ENCODE measurements around the gene HMCN2. TPM values are rescaled to one million over a fixed set of nuclear protein-coding genes. Genes with fewer than 3 reads are reported as not detected.

HMCN2 gene
- total and polyA plus RNA-seq, 2 experiments from 2014 or later: not detected

DNA sequence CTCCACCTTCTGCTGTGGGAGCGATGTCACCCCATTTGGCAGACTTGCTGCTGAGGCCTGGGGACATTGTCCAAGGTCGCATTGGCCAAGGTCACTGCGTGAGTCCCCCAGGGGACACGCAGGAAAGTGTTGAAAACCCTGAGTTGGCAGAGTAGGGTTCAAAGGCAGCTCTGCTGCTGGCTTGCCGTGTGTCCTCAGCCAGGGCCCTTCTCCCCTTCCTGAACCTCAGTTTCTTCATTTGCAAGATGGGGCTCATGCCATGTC is 193.2 kb downstream of the HMCN2 start:
- Histone ChIP-seq H3K4me1 (ENCODE audit: insufficient read depth) (no peaks in the 10 kb centered on the region), H3K36me3 (ENCODE audit: low read depth) (no peaks in the 10 kb centered on the region), H3K27me3 (replicated peaks; ENCODE audit: insufficient read depth) (no peaks in the 10 kb centered on the region), H3K27ac (no peak overlapping the region), H3K9me2 (ENCODE audit: insufficient read depth) (no peaks in the 10 kb centered on the region), H3F3A (ENCODE audit: insufficient read depth) (no peaks in the 10 kb centered on the region), H4K20me1 (ENCODE audit: insufficient read depth) (no peaks in the 10 kb centered on the region), H3K9me3 (ENCODE audit: low read depth) (no peaks in the 10 kb centered on the region), H3K79me2 (ENCODE audit: insufficient read depth) (no peaks in the 10 kb centered on the region), H3K4me3 (no peak overlapping the region), H3K4me2 (ENCODE audit: unreplicated experiment) (no peak overlapping the region), H3K9ac (no peak overlapping the region), H2AFZ (no peak overlapping the region)
- 91 to 92% methylated on average over 5 of the region's 5 CpGs for WGBS, 2 experiments (ENCODE audit: low coverage in 1 of 2, low lambda C conversion rate in 2 of 2, missing lambda C conversion rate in 2 of 2)
- in situ Hi-C loops (cut with MboI): loop anchor here (10.0 kb wide), 1 partner anchor 226 kb away; no protein-coding TSS in a partner anchor
- DNase-seq: no peak
- TF ChIP-seq EZH2phosphoT487 (IDR thresholded peaks at IDR 0.05; ENCODE audit: insufficient read depth, low read depth): no peak
- TF ChIP-seq EZH2 (IDR thresholded peaks at IDR 0.05; ENCODE audit: insufficient read depth, poor library complexity, severe bottlenecking): no peak

DNA sequence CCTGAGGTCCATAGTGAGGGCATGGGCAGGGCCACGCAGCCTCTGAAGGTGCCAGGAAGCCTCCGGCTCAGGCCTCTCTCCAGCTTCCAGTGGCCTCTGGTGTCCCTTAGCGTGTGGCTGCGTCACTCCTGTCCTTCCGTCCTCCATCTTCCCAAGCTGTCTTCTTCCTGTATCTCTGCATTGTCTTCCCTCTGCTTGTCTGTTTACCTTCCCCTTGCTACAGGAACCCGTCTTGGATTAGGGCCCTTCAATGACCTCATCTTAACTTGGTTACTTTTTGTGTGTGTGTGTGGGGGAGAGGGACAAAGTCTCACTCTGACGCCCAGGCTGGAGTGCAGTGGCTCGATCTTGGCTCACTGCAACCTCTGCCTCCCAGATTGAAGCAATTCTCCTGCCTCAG is 193.6 kb downstream of the HMCN2 start:
- Histone ChIP-seq H3K4me3 (no peak overlapping the region), H3K9me2 (ENCODE audit: insufficient read depth) (no peaks in the 10 kb centered on the region), H3K36me3 (ENCODE audit: low read depth) (no peaks in the 10 kb centered on the region), H3K27me3 (replicated peaks; ENCODE audit: insufficient read depth) (no peaks in the 10 kb centered on the region), H3K4me2 (ENCODE audit: unreplicated experiment) (no peak overlapping the region), H2AFZ (no peak overlapping the region), H3K9ac (no peak overlapping the region), H4K20me1 (ENCODE audit: insufficient read depth) (no peaks in the 10 kb centered on the region), H3K79me2 (ENCODE audit: insufficient read depth) (no peaks in the 10 kb centered on the region), H3F3A (ENCODE audit: insufficient read depth) (no peaks in the 10 kb centered on the region), H3K4me1 (ENCODE audit: insufficient read depth) (no peaks in the 10 kb centered on the region), H3K9me3 (ENCODE audit: low read depth) (no peaks in the 10 kb centered on the region), H3K27ac (no peak overlapping the region)
- DNase-seq: no peak
- TF ChIP-seq EZH2 (IDR thresholded peaks at IDR 0.05; ENCODE audit: insufficient read depth, poor library complexity, severe bottlenecking) (no peak), EZH2phosphoT487 (IDR thresholded peaks at IDR 0.05; ENCODE audit: insufficient read depth, low read depth) (no peak)
- 86% methylated on average over 8 of the region's 8 CpGs for WGBS, 2 experiments (ENCODE audit: low coverage in 1 of 2, low lambda C conversion rate in 2 of 2, missing lambda C conversion rate in 2 of 2)
- in situ Hi-C loops (cut with MboI): loop anchor here (10.0 kb wide), 1 partner anchor 226 kb away; no protein-coding TSS in a partner anchor

DNA sequence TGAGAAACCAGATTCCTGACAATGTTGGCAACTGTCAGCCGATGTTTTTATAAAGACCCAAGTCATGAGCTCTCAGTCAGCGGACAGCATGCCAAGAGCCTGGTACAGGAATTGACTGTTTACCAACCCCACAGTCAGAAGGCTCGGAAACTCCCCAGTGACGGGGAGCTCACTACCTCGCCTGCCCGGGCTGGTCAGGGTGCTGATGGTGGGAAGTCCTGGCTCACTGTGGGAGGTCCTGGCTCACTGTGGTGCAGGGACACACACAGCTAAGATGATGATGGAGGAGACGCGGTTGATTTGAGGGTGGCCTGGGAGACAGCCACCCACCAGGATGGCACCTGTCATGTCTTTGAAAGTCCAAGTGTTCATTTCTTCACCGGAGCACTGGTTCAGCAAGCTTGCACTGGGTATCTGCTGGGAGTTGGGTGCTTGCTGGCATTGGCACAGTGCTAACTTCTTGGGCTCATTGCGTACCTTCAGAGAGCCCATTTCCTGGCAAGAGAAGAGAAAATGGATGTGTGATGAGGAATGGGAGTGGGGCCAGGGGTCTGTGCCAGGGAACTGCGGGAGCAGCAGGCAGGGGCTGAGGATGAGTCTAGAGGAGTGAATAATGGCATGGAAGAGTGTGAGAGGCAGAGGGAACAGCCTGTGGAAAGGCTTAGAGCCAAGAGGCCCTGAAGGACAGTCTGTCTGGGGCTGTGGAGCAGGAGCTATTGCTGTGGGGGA is 194.5 kb downstream of the HMCN2 start:
- in situ Hi-C loops (cut with MboI): loop anchor here (10.0 kb wide), 1 partner anchor 225 kb away; no protein-coding TSS in a partner anchor
- no peak overlapping the region for H3K4me3 ChIP-seq
- no peaks in the 10 kb centered on the region for H3K79me2 ChIP-seq (ENCODE audit: insufficient read depth)
- TF ChIP-seq EZH2 (IDR thresholded peaks at IDR 0.05; ENCODE audit: insufficient read depth, poor library complexity, severe bottlenecking) (no peak), EZH2phosphoT487 (IDR thresholded peaks at IDR 0.05; ENCODE audit: insufficient read depth, low read depth) (no peak)
- H3F3A ChIP-seq (ENCODE audit: insufficient read depth): no peaks in the 10 kb centered on the region
- H4K20me1 ChIP-seq (ENCODE audit: insufficient read depth): no peaks in the 10 kb centered on the region
- no peak overlapping the region for H3K4me2 ChIP-seq (ENCODE audit: unreplicated experiment)
- H2AFZ ChIP-seq: no peak overlapping the region
- H3K36me3 ChIP-seq (ENCODE audit: low read depth): no peaks in the 10 kb centered on the region
- no peaks in the 10 kb centered on the region for H3K4me1 ChIP-seq (ENCODE audit: insufficient read depth)
- H3K27me3 ChIP-seq (replicated peaks; ENCODE audit: insufficient read depth): no peaks in the 10 kb centered on the region
- H3K9me2 ChIP-seq (ENCODE audit: insufficient read depth): no peaks in the 10 kb centered on the region
- H3K9ac ChIP-seq: no peak overlapping the region
- H3K27ac ChIP-seq: no peak overlapping the region
- no peaks in the 10 kb centered on the region for H3K9me3 ChIP-seq (ENCODE audit: low read depth)
- DNase-seq: no peak
- 71% methylated on average over 11 of the region's 11 CpGs for WGBS, 2 experiments (ENCODE audit: low coverage in 1 of 2, low lambda C conversion rate in 2 of 2, missing lambda C conversion rate in 2 of 2)

DNA sequence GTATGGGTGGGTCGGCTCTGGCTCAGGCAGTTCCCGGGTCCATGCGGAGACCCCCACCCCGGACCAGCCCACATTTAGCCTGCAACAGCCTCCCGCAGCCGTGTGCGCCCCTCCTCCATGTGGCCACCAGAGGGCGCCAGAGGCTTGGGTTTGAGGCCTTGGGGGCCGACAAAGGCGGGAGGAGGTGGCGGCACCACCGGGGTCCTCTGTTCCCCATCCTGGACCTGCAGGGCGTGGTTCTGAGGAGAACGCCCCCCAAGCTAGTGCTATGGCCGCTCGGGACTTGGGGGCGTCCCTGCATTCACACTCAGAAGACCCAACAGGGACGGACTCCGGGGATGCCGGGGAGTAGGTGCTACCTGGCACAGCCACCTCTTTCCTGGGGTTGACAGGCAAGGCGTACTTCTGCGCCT is 195.7 kb downstream of the HMCN2 start:
- Histone ChIP-seq H3K4me2 (ENCODE audit: unreplicated experiment) (no peak overlapping the region), H3F3A (ENCODE audit: insufficient read depth) (no peaks in the 10 kb centered on the region), H3K4me1 (ENCODE audit: insufficient read depth) (no peaks in the 10 kb centered on the region), H3K79me2 (ENCODE audit: insufficient read depth) (no peaks in the 10 kb centered on the region), H3K27ac (no peak overlapping the region), H3K36me3 (ENCODE audit: low read depth) (no peaks in the 10 kb centered on the region), H4K20me1 (ENCODE audit: insufficient read depth) (no peaks in the 10 kb centered on the region), H3K27me3 (replicated peaks; ENCODE audit: insufficient read depth) (no peaks in the 10 kb centered on the region), H2AFZ (no peak overlapping the region), H3K9ac (no peak overlapping the region), H3K4me3 (no peak overlapping the region), H3K9me2 (ENCODE audit: insufficient read depth) (no peaks in the 10 kb centered on the region), H3K9me3 (ENCODE audit: low read depth) (no peaks in the 10 kb centered on the region)
- in situ Hi-C loops (cut with MboI): no loop called here
- TF ChIP-seq EZH2phosphoT487 (IDR thresholded peaks at IDR 0.05; ENCODE audit: insufficient read depth, low read depth): no peak
- no peak for TF ChIP-seq EZH2 (IDR thresholded peaks at IDR 0.05; ENCODE audit: insufficient read depth, poor library complexity, severe bottlenecking)
- peak; percentile 61 for DNase-seq
- 18 to 20% methylated on average over 20 to 22 of the region's 22 CpGs for WGBS, 2 experiments (ENCODE audit: low coverage in 1 of 2, low lambda C conversion rate in 2 of 2, missing lambda C conversion rate in 2 of 2)

Data from GM23248 (cell line).